GM21576 (cell line): ENCODE measurements around the gene BNC2.

Experiments used
- ATAC-seq: cut with Tn5 transposase; IDR thresholded peaks from one replicate; pipeline ENCODE4 v1.9.1; 2021; ENCODE audit warnings: mild to moderate bottlenecking, moderate library complexity; ENCODE audit not compliant: unreplicated experiment

The BNC2 gene

GRCh38 chr9:16869882-16870595, 431 bp downstream of the BNC2 start:
- no peak for ATAC-seq

- ATAC-seq: no peak
Observed at GRCh38 chr9:16869131-16869881, 1.2 kb downstream of the BNC2 start.

- ATAC-seq: no peak
Observed at GRCh38 chr9:16868701-16869100, 1.8 kb downstream of the BNC2 start.

GRCh38 chr9:16867576-16868311, 2.7 kb downstream of the BNC2 start:
- ATAC-seq: no peak

GRCh38 chr9:16866587-16866986, 3.9 kb downstream of the BNC2 start:
- no peak for ATAC-seq

GRCh38 chr9:16864649-16865434, 5.6 kb downstream of the BNC2 start:
- ATAC-seq: no peak

- no peak for ATAC-seq
Observed at GRCh38 chr9:16848179-16848578, 22.3 kb downstream of the BNC2 start.

GRCh38 chr9:16846986-16847385, 23.5 kb downstream of the BNC2 start:
- no peak for ATAC-seq

GRCh38 chr9:16846367-16846766, 24.1 kb downstream of the BNC2 start:
- no peak for ATAC-seq

GRCh38 chr9:16834817-16835216, 35.7 kb downstream of the BNC2 start:
- ATAC-seq: no peak

GRCh38 chr9:16833296-16833835, 37.1 kb downstream of the BNC2 start:
- ATAC-seq: no peak

- no peak for ATAC-seq
Observed at GRCh38 chr9:16832101-16832500, 38.4 kb downstream of the BNC2 start.

GRCh38 chr9:16830806-16831205, 39.7 kb downstream of the BNC2 start:
- ATAC-seq: no peak

GRCh38 chr9:16828340-16829281, 41.9 kb downstream of the BNC2 start:
- ATAC-seq: no peak

- no peak for ATAC-seq
Observed at GRCh38 chr9:16825971-16826625, 44.4 kb downstream of the BNC2 start.

- ATAC-seq: no peak
Observed at GRCh38 chr9:16825331-16825725, 45.1 kb downstream of the BNC2 start.

- ATAC-seq: no peak
Observed at GRCh38 chr9:16824545-16825330, 45.7 kb downstream of the BNC2 start.

- ATAC-seq: no peak
Observed at GRCh38 chr9:16823906-16824305, 46.6 kb downstream of the BNC2 start.
